ENCODE data around the gene DDHD1.
"Not testable (repeated sequence)": the region's sequence is repeated elsewhere in the genome, so short reads cannot be mapped to it uniquely, and the experiment has no call there.

Gene DDHD1

DNA sequence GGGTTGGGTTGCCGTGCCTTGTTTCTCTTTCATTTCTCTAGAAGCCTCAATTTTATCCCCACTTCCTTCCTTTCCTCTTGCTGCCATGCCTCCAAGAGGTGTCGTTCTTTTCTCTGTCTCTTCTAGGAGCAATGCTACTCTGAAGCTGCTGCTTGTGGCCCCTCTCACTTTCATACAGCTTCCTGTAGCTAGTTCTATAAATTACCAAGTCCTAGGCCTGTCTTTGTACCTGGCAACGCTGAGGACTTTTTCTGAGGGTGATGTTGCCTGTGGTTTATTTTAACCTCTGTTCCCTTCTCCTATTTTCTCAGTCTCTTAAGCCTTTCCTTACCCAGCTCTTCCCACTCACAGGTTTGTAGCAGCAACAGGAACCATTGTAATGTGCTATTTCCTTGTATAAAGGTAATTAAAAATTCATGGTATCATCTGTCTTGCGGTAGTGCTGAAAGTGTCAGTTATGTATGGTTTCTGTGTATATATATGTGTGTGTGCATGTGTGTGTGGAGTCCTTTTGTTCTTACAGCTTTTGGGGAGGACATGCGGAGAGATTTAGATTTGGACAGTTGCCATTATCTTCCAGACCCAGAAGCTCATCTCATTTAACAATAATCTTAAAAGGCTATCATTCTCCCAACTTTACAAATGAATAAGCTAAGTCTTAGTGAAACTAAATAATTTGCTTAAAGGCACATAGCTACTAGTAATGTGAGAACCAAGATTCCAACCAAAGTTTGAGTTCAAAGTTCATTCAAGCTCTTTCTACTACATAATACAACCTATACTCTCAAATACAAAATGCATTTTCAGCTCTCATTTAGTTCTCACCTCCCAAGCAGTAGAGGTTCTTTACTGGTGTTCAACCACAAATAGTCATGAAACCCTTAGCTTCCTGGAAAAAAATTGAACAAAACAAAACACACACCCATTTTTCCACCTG lies 43.8 kb downstream of the DDHD1 start:
- peak; percentile 32 to 39 (median 35) for DNase-seq
- Mint-ChIP-seq H3K9me3 (no peaks in the 10 kb centered on the region), H3K36me3 (ENCODE audit: insufficient read depth) (peaks cover 4% of the 10 kb centered on the region), H3K27me3 (no peaks in the 10 kb centered on the region), H3K27ac (no peak overlapping the region), H3K4me3 (no peak overlapping the region), H3K4me1 (ENCODE audit: low read depth in 2 of 2) (peaks cover 2 to 21% of the 10 kb centered on the region in 2 donors)
- peak; percentile 87 for ATAC-seq (replicated peaks)

DNA sequence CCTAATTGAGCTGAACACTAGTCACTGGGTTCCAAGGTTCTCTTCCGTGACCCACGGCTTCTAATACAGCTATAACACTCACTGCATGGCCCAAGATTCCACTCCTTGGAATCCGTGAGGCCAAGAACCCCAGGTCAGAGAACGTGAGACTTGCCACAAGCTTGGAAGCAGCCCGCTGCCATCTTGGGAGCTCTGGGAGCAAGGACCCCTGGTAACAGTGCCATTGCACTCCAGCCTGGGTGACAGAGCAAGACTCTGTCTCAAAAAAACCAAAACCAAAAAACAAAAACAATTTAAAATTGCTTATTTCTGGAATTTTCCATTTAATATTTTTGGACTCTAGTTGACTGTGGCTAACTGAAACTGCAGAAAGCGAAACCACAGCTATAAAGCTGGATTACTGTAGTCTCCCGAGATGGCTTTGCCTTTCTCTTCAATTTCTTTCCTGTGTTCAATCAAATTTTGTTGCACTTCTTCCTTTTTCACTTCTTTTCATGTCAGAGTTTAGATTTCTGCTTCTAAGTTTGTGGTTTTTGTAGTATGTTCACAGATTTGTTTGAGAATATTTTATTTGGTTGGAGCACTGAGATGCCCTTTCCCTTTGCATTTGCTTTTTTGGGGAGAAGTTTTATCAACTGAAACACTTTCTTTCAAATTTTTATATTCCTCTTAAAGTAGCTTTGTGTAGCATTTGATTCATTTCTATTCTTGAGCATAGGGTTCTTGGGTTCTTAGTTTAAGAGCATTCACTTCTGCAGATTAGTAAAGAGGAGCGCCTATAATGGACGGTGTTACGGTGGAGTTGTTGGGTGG lies 44.6 kb downstream of the DDHD1 start:
- no peaks in the 10 kb centered on the region for H3K9me3 Mint-ChIP-seq
- H3K4me1 Mint-ChIP-seq (ENCODE audit: low read depth in 2 of 2): peaks cover 0 to 19% of the 10 kb centered on the region in 2 donors
- no peak overlapping the region for H3K27ac Mint-ChIP-seq
- DNase-seq (no peak), ATAC-seq (replicated peaks) (peak; percentile 25)
- no peak overlapping the region for H3K4me3 Mint-ChIP-seq
- H3K36me3 Mint-ChIP-seq (ENCODE audit: insufficient read depth): peaks cover 7% of the 10 kb centered on the region
- H3K27me3 Mint-ChIP-seq: no peaks in the 10 kb centered on the region

DNA sequence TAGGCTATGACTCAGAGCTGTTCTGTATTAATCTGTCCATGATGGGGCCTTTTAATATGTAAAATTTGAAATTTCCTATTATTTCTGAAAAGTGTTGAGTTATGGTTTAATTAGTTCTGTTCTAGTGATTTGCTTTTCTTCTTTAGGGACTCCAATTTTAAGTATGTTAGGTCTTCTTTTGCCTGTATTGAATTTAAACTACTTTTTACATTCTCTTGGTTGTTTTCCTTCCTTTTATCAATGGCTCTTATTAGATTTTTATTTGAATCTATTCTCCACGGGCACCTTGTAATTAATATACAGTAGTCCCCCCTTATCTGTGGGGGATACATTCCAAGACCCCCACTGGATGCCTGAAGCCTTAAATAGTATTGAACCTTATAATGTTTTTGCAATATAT lies 46.4 kb downstream of the DDHD1 start:
- H3K9me3 Mint-ChIP-seq: no peaks in the 10 kb centered on the region
- H3K36me3 Mint-ChIP-seq (ENCODE audit: insufficient read depth): peaks cover 19% of the 10 kb centered on the region
- no peak for DNase-seq
- no peaks in the 10 kb centered on the region for H3K27me3 Mint-ChIP-seq
- ATAC-seq (replicated peaks): no peak
- no peak overlapping the region for H3K4me3 Mint-ChIP-seq
- no peak overlapping the region for H3K27ac Mint-ChIP-seq
- peaks cover 0 to 19% of the 10 kb centered on the region in 2 donors for H3K4me1 Mint-ChIP-seq (ENCODE audit: low read depth in 2 of 2)

DNA sequence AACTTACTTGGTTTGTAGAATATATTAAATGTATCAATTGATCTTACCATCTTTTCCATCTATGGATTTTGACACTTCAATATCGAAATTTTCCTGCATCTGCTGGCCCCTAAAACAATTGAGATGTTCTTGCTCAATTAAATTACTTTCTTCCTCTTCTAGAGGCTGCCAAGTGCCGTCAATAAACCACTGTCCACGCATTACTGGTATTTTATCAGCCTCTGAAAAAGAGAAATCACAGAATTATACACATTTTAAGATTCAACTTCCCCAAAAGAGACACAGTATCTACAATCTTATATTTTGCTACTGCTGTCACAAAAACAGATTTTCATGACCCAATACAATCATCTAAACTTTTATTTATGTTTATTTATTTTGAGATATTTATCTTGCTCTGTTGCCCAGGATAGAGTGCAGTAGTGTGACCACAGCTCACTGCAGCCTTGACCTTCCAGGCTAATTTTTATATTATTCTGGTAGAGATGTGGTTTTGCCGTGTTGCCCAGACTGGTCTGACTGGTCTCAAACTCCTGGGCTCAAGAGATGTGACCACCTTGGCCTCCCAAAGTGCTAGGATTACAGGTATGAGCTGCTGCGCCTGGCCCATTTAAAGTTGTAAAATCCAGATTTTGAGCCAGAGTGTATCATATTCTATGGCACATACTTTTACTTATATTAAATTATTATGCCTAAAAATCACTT lies 49.3 kb downstream of the DDHD1 start:
- H3K4me1 Mint-ChIP-seq (ENCODE audit: low read depth in 2 of 2): peaks cover 0 to 16% of the 10 kb centered on the region in 2 donors
- H3K36me3 Mint-ChIP-seq (ENCODE audit: insufficient read depth): peaks cover 25% of the 10 kb centered on the region
- H3K4me3 Mint-ChIP-seq: no peak overlapping the region
- no peak for DNase-seq
- no peaks in the 10 kb centered on the region for H3K9me3 Mint-ChIP-seq
- H3K27me3 Mint-ChIP-seq: no peaks in the 10 kb centered on the region
- H3K27ac Mint-ChIP-seq: no peak overlapping the region
- ATAC-seq (replicated peaks): no peak

DNA sequence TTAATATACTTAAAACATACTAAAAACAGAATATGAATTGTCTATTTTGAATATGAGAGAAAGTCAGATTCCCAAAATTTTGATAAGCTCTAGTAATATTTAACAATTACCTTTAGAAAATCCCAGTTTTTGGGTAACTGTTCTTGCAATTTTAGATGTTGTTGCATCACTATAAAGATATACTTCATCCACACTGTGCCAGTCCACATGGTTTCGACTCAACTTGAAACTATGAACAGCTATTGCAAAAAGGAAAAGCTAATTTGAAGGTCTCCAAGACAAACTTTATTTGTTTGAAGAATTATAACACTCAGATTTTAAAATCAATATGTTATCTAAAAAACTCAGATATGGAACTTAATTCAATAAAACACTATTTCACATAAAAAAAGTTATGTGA lies 59.9 kb downstream of the DDHD1 start:
- no peak for ATAC-seq (replicated peaks)
- Mint-ChIP-seq H3K27me3 (no peaks in the 10 kb centered on the region), H3K9me3 (no peaks in the 10 kb centered on the region), H3K4me3 (no peak overlapping the region), H3K27ac (no peak overlapping the region), H3K36me3 (ENCODE audit: insufficient read depth) (peaks cover 20% of the 10 kb centered on the region), H3K4me1 (ENCODE audit: low read depth in 2 of 2) (peaks cover 0 to 6% of the 10 kb centered on the region in 2 donors)
- DNase-seq: no peak

DNA sequence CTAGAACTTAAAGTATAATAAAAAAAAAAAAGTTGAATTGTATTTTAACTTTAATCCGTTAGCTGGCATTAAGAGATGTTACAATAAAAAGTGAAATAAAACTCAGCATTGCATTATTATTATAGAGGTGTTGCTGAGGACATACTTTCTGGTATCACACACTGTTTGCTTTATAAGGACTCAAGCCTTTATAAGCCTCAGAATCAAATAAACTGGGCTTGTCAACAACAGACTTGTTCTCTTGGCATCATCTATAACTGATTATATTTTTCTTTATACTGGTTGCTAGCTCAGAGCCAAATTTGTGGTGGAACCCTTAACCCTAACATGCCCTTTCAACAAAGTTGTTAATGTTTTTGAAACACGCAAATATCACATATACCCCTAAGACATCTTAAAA lies 62.3 kb downstream of the DDHD1 start:
- Mint-ChIP-seq H3K9me3 (no peaks in the 10 kb centered on the region), H3K36me3 (ENCODE audit: insufficient read depth) (peaks cover 20% of the 10 kb centered on the region), H3K27ac (no peak overlapping the region), H3K27me3 (no peaks in the 10 kb centered on the region), H3K4me3 (no peak overlapping the region), H3K4me1 (ENCODE audit: low read depth in 2 of 2) (peaks cover 8 to 23% of the 10 kb centered on the region in 2 donors)
- DNase-seq (no peak), ATAC-seq (replicated peaks) (no peak)

DNA sequence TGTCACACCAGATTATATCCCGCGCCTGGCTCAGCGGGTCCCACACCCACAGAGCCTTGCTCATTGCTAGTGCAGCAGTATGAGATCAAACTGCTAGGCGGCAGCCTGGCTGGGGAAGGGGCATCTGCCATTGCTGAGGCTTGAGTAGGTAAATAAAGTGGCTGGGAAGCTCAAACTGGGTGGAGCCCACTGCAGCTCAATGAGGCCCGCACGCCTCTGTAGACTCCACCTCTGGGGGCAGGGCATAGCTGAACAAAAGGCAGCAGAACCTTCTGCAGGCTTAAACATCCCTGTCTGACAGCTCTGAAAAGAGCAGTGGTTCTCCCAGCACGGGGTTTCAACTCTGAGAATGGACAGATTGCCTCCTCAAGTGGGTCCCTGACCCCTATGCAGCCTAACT lies 68.2 kb downstream of the DDHD1 start:
- not testable (repeated sequence) for H3K27me3 Mint-ChIP-seq; H3K27ac Mint-ChIP-seq; H3K4me3 Mint-ChIP-seq; H3K9me3 Mint-ChIP-seq; ATAC-seq (replicated peaks); DNase-seq
- Mint-ChIP-seq H3K36me3 (ENCODE audit: insufficient read depth) (peaks cover 24% of the 10 kb centered on the region), H3K4me1 (ENCODE audit: low read depth in 2 of 2) (peaks cover 8 to 32% of the 10 kb centered on the region in 2 donors)

DNA sequence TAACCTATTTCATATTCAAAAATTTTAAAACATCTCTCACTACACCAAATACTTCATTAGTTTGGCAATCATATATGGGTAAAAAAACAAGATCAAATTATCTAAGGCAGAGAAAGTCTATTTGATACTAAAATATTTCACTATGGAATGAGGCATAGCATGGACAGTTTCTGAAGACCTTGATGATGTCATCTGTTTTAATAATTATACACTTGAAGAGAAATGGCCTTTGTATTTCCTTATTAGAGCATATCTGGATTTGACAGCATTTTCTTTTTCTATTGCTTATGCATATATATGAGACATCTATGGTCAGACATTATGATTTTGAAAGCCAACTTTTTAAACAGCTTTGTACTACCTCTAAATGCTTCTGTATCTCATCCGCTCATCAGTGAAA lies 88.6 kb downstream of the DDHD1 start:
- H3K4me1 Mint-ChIP-seq (ENCODE audit: low read depth in 2 of 2): no peaks in the 10 kb centered on the region
- peak overlapping the region; percentile 19 to 60 for H3K27ac Mint-ChIP-seq
- DNase-seq (no peak), ATAC-seq (replicated peaks) (no peak)
- no peak overlapping the region for H3K4me3 Mint-ChIP-seq
- peaks cover 9% of the 10 kb centered on the region for H3K36me3 Mint-ChIP-seq (ENCODE audit: insufficient read depth)
- H3K9me3 Mint-ChIP-seq: no peaks in the 10 kb centered on the region
- no peaks in the 10 kb centered on the region for H3K27me3 Mint-ChIP-seq

DNA sequence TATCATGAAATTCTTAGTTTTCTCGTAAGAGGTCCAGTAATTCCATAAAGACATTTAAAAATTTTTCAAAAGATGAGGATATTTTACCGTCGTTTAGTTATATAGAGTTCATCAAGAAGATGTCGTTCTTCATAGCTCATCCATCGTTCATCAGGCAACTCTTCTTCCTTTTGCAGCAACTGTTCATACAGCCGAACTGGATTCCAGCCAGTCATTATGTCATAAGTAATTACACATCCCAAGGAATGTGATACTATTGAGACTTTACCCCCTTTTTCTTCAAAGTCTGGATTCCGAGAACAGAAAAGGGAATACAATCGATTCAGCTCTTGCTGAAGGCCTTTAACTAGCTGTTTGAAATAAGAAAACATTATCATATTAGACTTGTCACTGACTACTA lies 90.3 kb downstream of the DDHD1 start:
- H3K27ac Mint-ChIP-seq: no peak overlapping the region
- H3K4me3 Mint-ChIP-seq: no peak overlapping the region
- ATAC-seq (replicated peaks) (no peak), DNase-seq (no peak)
- H3K36me3 Mint-ChIP-seq (ENCODE audit: insufficient read depth): peaks cover 18% of the 10 kb centered on the region
- no peaks in the 10 kb centered on the region for H3K9me3 Mint-ChIP-seq
- H3K4me1 Mint-ChIP-seq (ENCODE audit: low read depth in 2 of 2): no peaks in the 10 kb centered on the region
- H3K27me3 Mint-ChIP-seq: no peaks in the 10 kb centered on the region

DNA sequence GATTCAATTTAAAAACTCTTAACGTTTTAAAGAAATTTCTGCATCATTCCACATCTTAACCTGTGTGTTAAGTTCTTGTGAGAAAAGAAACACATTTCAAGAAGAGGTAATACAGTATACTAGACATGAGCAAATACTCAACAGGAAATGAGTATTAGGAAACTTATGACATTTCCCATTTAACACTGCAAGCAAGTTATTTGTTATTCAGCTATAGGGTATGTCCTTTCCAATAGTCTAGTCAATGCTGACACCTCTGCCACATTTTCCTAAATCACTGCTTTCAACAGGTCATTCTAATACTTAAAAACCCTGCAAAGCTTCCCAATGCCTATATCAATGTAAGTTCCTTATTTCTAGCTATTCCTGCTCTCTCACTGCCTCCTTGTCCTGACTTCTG lies 93.1 kb downstream of the DDHD1 start:
- Mint-ChIP-seq H3K4me1 (ENCODE audit: low read depth in 2 of 2) (no peaks in the 10 kb centered on the region), H3K36me3 (ENCODE audit: insufficient read depth) (peaks cover 18% of the 10 kb centered on the region), H3K4me3 (no peak overlapping the region), H3K27me3 (no peaks in the 10 kb centered on the region), H3K9me3 (no peaks in the 10 kb centered on the region), H3K27ac (peak overlapping the region; percentile 3 to 7)
- DNase-seq: no peak
- no peak for ATAC-seq (replicated peaks)

DNA sequence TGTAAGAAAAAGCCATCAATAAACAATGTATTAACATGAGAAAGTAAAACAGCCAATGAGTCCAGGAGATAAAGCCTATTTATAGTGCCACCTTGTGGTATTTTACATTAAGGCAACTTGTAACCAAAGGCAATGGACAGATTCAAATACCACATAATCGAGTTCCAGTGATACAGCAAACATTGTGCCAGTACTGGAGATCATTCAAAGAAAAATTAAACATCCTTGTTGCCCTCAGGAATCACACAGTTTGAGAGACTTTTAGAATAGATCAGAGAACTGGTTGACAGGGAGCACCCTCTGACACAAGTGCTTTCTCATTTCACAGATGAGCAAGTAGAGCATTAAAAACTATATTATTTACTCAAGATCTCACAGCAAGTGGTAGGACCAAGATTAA lies 98.1 kb downstream of the DDHD1 start:
- H3K27me3 Mint-ChIP-seq: no peaks in the 10 kb centered on the region
- no peaks in the 10 kb centered on the region for H3K4me1 Mint-ChIP-seq (ENCODE audit: low read depth in 2 of 2)
- no peak overlapping the region for H3K27ac Mint-ChIP-seq

DNA sequence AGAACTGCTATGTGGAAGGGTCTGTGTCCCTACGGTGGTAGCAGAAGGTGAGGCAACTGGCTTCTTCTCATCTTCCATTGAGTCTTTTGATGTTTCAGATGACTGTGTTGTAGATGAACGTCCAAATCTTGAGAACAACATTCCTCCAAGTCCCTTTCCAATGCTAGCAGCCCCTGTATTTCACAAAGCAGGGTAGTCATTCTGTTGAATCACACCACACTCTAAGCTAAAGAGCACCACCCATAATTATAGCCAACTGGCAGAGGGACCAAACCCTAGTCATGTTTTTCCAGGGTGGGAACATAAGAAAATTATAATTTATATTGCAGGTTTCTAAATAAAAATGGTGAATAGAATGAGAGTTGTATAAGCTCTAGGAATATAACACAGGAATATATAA lies 98.7 kb downstream of the DDHD1 start:
- H3K4me1 Mint-ChIP-seq (ENCODE audit: low read depth in 2 of 2): no peaks in the 10 kb centered on the region
- H3K27ac Mint-ChIP-seq: no peak overlapping the region
- ATAC-seq (replicated peaks): no peak
- H3K36me3 Mint-ChIP-seq (ENCODE audit: insufficient read depth): peaks cover 35% of the 10 kb centered on the region
- DNase-seq: no peak
- no peaks in the 10 kb centered on the region for H3K9me3 Mint-ChIP-seq
- no peaks in the 10 kb centered on the region for H3K27me3 Mint-ChIP-seq
- H3K4me3 Mint-ChIP-seq: no peak overlapping the region

More for the DNA sequence above, 98.1 kb downstream of the DDHD1 start:
- ATAC-seq (replicated peaks): peak; percentile 59
- Mint-ChIP-seq H3K36me3 (ENCODE audit: insufficient read depth) (peaks cover 32% of the 10 kb centered on the region), H3K4me3 (no peak overlapping the region), H3K9me3 (no peaks in the 10 kb centered on the region)
- no peak for DNase-seq

DNA sequence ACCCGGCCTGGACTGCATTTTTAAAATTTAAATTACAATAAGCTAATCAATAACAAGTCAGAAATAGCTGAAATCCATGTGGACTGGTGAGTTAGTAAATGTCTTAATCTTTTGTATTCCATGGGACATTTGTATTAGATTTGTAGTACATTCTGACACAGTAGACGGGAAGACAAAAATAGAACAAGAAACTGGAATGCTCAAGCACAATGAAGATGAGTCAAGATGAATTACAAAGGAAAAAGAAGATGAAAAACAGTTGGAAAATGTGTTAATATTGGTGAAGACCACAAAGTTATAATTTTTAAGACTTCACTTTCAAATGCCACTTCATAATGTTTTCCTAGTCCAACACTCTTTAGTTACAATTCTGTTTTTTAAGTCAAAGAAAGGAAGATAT lies 104.5 kb downstream of the DDHD1 start:
- no peak for ATAC-seq (replicated peaks)
- H3K36me3 Mint-ChIP-seq (ENCODE audit: insufficient read depth): peaks cover 29% of the 10 kb centered on the region
- H3K27me3 Mint-ChIP-seq: no peaks in the 10 kb centered on the region
- H3K27ac Mint-ChIP-seq: no peak overlapping the region
- H3K9me3 Mint-ChIP-seq: no peaks in the 10 kb centered on the region
- H3K4me1 Mint-ChIP-seq (ENCODE audit: low read depth in 2 of 2): no peaks in the 10 kb centered on the region
- no peak for DNase-seq
- H3K4me3 Mint-ChIP-seq: no peak overlapping the region
